GM19328 (cell line): ENCODE measurements around the gene CDHR1.
A peak's percentile ranks its signal among the peaks of the same experiment; 100 is the strongest.

Source experiments
- ATAC-seq: cut with Tn5 transposase; IDR thresholded peaks from one replicate; pipeline ENCODE4 v1.9.1; 2021; ENCODE audit warnings: mild to moderate bottlenecking, moderate library complexity; ENCODE audit not compliant: unreplicated experiment

The CDHR1 gene

DNA sequence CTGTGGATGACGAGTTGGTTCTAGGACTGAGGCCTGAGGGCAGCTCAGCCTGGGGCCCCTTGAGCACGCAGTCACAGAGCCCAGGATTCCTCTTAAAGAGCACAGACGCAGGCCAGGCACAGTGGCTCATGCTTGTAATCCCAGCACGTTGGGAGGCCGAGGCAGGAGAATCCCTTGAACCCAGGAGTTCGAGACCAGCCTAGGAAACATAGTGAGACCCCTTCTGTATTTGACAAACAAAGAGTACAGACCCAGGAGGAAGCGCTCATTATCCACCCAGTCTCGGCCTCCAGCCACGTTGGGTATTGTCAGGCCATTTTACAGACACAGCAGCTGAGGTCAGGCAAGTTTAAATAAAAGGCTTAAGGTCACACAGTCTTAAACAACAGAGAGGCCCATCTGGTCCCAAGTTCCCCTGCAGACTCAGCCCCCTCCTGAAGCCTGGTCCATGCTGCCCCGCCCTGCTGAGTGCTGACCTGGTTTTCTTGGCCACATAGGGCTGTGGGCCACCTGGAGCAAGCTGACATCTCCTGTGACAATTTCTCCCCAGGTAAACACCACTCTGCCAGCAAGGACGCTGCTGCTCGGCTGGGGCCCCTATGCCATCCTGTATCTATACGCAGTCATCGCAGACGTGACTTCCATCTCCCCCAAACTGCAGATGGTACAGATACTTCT is 63.1 kb downstream of the CDHR1 start:
- no peak for ATAC-seq

- ATAC-seq = no peak
Measured at GRCh38 chr10:84258034-84258695, 63.8 kb downstream of the CDHR1 start.

GRCh38 chr10:84261236-84261915 is 67.0 kb downstream of the CDHR1 start:
- ATAC-seq = no peak

DNA sequence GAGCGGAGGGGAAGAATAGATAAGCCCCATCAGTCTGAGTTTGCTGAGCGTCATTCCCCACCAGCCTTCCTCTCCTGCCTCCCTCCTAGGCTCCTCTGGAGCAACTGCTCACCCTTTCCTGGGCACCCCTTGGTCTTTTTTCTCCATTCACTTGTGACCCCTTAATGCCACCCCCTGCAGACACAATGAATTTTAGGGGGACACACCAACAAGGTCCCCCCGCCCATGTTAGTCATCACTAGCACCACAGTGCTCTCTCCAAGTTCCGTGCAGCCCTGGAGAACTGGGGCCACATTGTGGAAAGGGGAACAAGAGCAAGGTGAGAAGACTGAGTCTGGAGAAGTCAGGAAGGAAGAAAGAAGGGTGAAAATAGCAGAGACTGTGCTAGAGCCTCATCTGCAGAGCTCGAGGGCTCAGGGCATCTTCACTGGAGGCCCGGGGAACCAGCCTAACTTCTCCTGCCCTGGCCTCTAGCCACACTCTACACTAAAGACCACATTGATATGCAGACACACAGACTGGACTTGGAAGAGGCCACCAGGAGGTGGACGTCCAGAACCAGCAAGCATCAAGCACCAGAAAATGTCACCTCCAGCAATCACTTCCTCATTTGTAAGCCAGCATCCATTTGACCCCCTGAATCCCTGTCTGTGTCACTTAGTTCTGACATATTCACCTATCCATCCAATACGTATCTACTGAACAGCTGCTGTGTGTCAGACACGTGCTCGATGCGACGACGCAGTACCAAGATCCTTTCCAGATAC is 68.0 kb downstream of the CDHR1 start:
- ATAC-seq = no peak

DNA sequence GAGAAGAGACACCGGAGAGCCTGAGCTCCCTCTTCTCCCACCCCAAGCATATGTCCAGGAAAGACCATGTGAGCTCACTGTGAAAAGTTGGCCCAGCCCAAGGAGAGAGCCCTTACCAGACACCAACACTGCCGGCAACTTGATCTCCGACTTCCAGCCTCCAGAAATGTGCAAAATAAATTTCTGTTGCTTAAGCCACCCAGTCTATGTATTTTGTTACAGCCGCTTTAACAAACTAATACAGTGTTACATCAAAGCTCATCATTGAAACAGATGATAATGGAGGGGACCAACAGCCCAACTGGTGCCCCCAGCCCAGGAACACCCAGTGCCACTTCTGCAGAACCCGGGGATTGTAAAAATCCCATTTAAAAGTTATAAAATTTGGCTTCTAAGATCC is 69.4 kb downstream of the CDHR1 start:
- no peak for ATAC-seq

DNA sequence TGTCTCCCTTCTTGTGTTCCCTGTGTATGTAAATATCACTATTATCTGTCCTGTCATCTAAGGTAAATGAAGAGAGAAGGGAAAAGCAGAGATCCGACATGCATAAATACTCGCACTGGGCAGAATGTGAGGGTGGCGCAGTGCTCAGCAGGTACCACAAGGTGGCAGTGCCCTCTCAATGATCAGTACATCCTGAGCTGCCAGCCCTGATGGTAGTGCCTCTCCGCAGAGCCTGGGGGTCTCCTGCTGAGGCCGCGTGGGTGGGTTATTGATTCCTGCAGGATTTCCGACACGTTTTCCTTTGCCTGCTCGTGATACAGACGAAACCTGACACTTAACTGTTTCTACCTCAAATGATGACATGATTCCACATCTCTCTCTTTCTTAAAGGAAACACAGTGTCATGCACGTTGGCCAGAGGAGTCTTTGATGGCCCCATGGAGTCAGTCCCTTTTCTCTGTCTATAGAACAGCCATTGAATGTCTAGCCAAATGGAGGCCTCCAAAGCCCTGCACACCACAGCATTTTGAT is 70.3 kb downstream of the CDHR1 start:
- peak; percentile 78 for ATAC-seq

DNA sequence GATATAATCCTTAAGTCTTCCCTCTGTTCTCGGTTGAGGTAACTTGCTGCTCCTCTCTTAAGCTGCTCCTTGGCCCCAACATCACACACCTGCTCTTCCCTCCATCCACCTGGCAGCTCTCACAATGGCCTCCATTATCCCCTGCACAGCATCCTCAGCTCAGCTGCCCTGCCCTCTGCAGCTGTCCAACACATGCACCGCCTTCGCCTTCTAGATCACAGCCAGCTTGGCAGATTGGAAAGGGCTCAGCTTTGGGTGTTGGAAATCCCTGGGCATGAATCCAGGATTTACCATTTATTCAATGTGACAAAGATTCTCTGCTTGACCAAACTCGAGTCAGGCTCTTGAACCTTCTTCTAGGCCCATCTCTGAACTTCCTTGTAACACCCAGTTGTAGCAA is 71.1 kb downstream of the CDHR1 start:
- ATAC-seq = no peak

GRCh38 chr10:84267503-84268126 is 73.3 kb downstream of the CDHR1 start:
- ATAC-seq = no peak

DNA sequence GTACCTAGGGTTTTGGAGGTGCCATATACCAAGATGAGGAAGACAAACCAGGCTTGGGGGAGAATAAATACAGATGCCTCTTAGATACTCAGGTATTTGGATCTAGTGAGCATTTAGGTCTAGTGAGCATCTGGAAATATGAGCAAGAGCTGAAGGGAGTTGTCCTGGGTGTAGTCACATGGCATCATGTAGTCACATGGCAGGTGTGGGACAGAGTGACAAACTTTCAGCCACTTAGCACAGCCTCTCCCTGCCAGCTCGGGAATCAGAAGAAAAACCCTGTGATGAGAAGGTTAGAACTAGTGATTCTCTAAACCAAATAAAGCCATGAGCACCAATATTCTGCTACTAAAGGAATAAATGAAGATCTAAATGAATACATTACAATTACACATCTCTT is 74.8 kb downstream of the CDHR1 start:
- no peak for ATAC-seq
